ENCODE measurements around the gene PIEZO1. TPM values are rescaled to one million over a fixed set of nuclear protein-coding genes. Genes with fewer than 3 reads are reported as not detected.

PIEZO1 gene
- total and polyA plus RNA-seq, 4 donors: 27.7 to 54.8 (median 39.9) TPM

DNA sequence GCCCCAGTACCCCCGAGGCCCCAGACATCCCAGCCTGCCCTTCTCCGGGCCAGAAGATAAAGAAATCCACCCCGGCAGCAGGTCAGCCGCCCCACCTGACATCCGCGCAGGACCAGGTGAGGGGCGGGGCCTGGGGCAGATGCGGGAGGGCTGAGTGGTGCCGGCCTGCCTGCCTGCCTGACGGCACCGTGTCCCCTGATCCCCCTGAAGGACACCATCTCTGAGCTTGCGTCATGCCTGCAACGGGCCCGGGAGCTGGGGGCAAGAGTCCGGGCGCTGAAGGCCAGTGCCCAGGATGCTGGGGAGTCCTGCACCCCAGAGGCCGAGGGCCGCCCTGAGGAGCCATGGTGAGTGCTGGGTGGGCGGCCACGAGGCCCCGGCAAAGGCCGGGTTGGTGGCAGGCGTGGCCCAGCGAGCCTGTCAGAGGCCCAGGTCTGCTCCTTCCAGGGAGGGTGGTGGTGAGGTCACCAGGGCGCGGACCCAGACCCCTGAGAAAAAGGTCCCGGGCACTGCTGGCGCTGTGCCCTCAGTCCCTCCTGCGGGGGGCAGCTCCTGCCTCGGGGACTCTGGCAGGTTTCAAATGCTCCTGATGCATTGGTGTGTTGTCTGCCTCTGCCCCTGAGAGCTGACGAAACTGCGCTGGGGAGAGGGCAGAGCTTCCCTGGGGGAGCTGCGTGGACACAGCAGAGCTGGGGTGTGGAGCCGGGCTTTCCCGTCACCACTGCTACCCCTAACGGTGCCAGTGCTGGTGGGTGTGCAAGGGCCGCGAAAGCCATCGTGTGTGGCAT, 19.7 kb upstream of the PIEZO1 start:
- Histone ChIP-seq H3K4me3 (ENCODE audit: low read depth, low read length) (peak overlapping the region; percentile 40), H3K27ac (ENCODE audit: low read depth, low read length) (no peak overlapping the region), H3K27me3 (ENCODE audit: control insufficient read depth, insufficient read depth, low read length) (no peaks in the 10 kb centered on the region), H3K4me1 (ENCODE audit: control insufficient read depth, insufficient read depth, low read length) (peaks cover 33% of the 10 kb centered on the region), H3K36me3 (ENCODE audit: control insufficient read depth, insufficient read depth, low read length) (peaks cover 57% of the 10 kb centered on the region), H3K9me3 (ENCODE audit: control insufficient read depth, insufficient read depth, low read length) (no peaks in the 10 kb centered on the region)
- no peak for DNase-seq (ENCODE audit: low read depth in 4 of 6, low spot score in 6 of 6)
- WGBS (ENCODE audit: insufficient coverage): 31% methylated on average over 38 of the region's 39 CpGs

DNA sequence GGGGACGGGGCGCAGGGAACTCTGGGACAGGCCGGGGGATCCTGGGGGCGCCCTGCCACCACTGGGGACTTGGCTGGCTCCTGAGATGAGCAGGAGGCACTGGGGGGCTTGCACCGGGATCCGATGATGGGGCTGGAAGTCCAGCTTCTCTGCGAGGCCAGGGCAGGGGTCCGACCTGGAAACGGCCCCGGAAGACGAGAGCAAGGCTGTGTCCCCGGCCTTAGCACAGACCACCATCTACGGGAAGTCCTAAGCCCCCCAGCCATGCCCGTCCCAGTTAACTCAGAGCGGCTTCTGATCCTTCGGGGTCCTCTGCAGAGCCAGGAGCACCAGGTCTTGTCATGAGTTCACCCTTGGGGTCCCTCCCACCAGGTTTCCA, 19.1 kb upstream of the PIEZO1 start:
- Histone ChIP-seq H3K9me3 (ENCODE audit: control insufficient read depth, insufficient read depth, low read length) (no peaks in the 10 kb centered on the region), H3K36me3 (ENCODE audit: control insufficient read depth, insufficient read depth, low read length) (peaks cover 56% of the 10 kb centered on the region), H3K27ac (ENCODE audit: low read depth, low read length) (no peak overlapping the region), H3K27me3 (ENCODE audit: control insufficient read depth, insufficient read depth, low read length) (no peaks in the 10 kb centered on the region), H3K4me1 (ENCODE audit: control insufficient read depth, insufficient read depth, low read length) (peaks cover 30% of the 10 kb centered on the region), H3K4me3 (ENCODE audit: low read depth, low read length) (peak overlapping the region; percentile 40)
- DNase-seq (ENCODE audit: low read depth in 4 of 6, low spot score in 6 of 6): no peak
- WGBS (ENCODE audit: insufficient coverage): 1% methylated on average over 16 of the region's 16 CpGs

- peak within 1 kb of the TSS; percentile 65 for H3K4me3 ChIP-seq (ENCODE audit: low read depth, low read length)
- no peaks in the 10 kb centered on the region for H3K27me3 ChIP-seq (ENCODE audit: control insufficient read depth, insufficient read depth, low read length)
- H3K4me1 ChIP-seq (ENCODE audit: control insufficient read depth, insufficient read depth, low read length): peaks cover 30% of the 10 kb centered on the region
- no peaks in the 10 kb centered on the region for H3K9me3 ChIP-seq (ENCODE audit: control insufficient read depth, insufficient read depth, low read length)
- peak; percentile 63 to 95 (median 74) for DNase-seq (ENCODE audit: low read depth in 4 of 6, low spot score in 6 of 6)
- H3K36me3 ChIP-seq (ENCODE audit: control insufficient read depth, insufficient read depth, low read length): peaks cover 49% of the 10 kb centered on the region
- 0% methylated on average over 90 of the region's 98 CpGs for WGBS (ENCODE audit: insufficient coverage)
- peak within 1 kb of the TSS; percentile 61 for H3K27ac ChIP-seq (ENCODE audit: low read depth, low read length)
Observed at GRCh38 chr16:88803264-88803987, 18.4 kb upstream of the PIEZO1 start, which contains the start of gene CDT1. Gene CDT1 (plus strand): TSS chr16:88803789. CDS start chr16:88803832, 43 bp downstream.

GRCh38 chr16:88800277-88800592, 15.2 kb upstream of the PIEZO1 start:
- peaks cover 17% of the 10 kb centered on the region for H3K36me3 ChIP-seq (ENCODE audit: control insufficient read depth, insufficient read depth, low read length)
- no peaks in the 10 kb centered on the region for H3K9me3 ChIP-seq (ENCODE audit: control insufficient read depth, insufficient read depth, low read length)
- 78% methylated on average over 5 of the region's 6 CpGs for whole genome bisulfite sequencing (ENCODE audit: insufficient coverage)
- DNase-seq (ENCODE audit: low read depth in 4 of 6, low spot score in 6 of 6): no peak
- no peak overlapping the region for H3K4me3 ChIP-seq (ENCODE audit: low read depth, low read length)
- H3K27me3 ChIP-seq (ENCODE audit: control insufficient read depth, insufficient read depth, low read length): no peaks in the 10 kb centered on the region
- H3K4me1 ChIP-seq (ENCODE audit: control insufficient read depth, insufficient read depth, low read length): peaks cover 28% of the 10 kb centered on the region
- H3K27ac ChIP-seq (ENCODE audit: low read depth, low read length): no peak overlapping the region

DNA sequence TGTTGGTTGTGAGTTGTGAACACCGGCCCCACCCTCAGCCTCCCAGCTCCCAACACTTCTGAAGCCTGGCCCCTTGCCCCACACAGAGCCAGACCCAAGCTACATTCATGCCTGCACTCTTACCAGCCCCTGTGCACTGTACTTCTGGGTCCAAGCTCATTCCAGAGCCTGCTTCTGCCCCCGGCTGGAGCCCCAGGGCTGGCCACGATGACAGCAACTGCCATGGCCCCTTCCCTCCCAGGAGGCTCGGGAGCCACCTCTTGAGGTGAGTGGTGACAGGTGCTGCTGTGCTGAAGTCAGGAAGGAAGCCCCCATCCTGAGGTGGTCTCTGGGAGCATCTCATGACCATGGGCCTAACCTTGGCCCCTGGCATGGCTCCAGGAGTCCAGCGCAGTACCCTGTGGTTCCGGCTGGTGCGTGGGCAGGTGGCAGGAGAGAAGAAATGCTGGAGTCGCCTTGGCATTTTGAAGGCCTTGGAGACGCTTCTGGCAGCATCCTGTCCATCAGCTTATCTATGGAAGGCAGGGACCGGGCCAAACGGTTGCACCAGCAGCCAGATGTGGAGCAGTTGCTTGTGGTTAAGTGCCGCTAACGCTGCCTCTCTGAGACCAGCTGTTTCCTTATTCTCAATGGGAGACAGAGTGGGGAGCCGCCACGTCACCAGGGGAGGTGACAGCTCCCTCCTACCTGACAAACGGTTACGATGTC, 14.7 kb upstream of the PIEZO1 start:
- WGBS (ENCODE audit: insufficient coverage): 86% methylated on average over 13 of the region's 17 CpGs
- Histone ChIP-seq H3K9me3 (ENCODE audit: control insufficient read depth, insufficient read depth, low read length) (no peaks in the 10 kb centered on the region), H3K36me3 (ENCODE audit: control insufficient read depth, insufficient read depth, low read length) (peaks cover 12% of the 10 kb centered on the region), H3K4me1 (ENCODE audit: control insufficient read depth, insufficient read depth, low read length) (peaks cover 22% of the 10 kb centered on the region), H3K27me3 (ENCODE audit: control insufficient read depth, insufficient read depth, low read length) (no peaks in the 10 kb centered on the region), H3K27ac (ENCODE audit: low read depth, low read length) (no peak overlapping the region), H3K4me3 (ENCODE audit: low read depth, low read length) (no peak overlapping the region)
- no peak for DNase-seq (ENCODE audit: low read depth in 4 of 6, low spot score in 6 of 6)

DNA sequence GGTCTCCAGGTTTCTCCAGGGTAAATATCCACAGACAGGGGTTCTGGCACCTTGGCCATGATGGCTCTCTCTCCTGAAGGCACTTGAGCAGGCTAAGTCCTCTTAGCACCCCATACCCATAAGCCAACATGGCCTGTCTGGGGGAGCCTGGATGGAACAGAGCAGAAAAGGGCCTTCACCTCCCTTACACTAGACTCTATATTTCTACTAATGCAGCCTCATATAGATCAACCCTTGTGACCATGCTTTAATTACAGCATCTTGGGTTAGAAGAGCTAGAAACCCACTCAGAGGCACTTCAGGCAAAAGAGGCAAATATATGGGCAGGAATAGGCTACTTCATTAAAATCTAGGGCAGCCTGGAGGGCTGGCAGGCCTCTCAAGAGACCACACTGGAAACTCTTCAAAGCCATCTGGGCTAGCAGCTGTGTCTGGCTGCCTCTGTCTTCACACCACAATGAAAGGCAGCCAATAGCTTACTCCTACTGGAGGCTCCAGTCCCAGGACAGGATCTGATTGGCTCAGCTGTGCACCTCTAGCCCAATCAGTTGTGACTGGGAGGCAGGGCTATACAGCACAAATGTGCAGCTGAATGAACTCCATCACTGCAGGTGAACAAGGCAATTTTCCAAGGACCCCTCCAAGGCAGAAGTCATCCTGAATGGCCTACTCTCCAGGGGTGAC, 13.9 kb upstream of the PIEZO1 start:
- H3K4me3 ChIP-seq (ENCODE audit: low read depth, low read length): no peak overlapping the region

GRCh38 chr16:88798073-88798472, 13.1 kb upstream of the PIEZO1 start:
- Histone ChIP-seq H3K27me3 (ENCODE audit: control insufficient read depth, insufficient read depth, low read length) (peaks cover 5% of the 10 kb centered on the region), H3K4me3 (ENCODE audit: low read depth, low read length) (no peak overlapping the region), H3K27ac (ENCODE audit: low read depth, low read length) (no peak overlapping the region), H3K4me1 (ENCODE audit: control insufficient read depth, insufficient read depth, low read length) (peaks cover 21% of the 10 kb centered on the region), H3K9me3 (ENCODE audit: control insufficient read depth, insufficient read depth, low read length) (no peaks in the 10 kb centered on the region), H3K36me3 (ENCODE audit: control insufficient read depth, insufficient read depth, low read length) (peaks cover 8% of the 10 kb centered on the region)
- 99% methylated on average over 4 of the region's 4 CpGs for WGBS (ENCODE audit: insufficient coverage)
- DNase-seq (ENCODE audit: low read depth in 4 of 6, low spot score in 6 of 6): no peak

More for the DNA sequence above, 13.9 kb upstream of the PIEZO1 start:
- Histone ChIP-seq H3K4me1 (ENCODE audit: control insufficient read depth, insufficient read depth, low read length) (peaks cover 15% of the 10 kb centered on the region), H3K9me3 (ENCODE audit: control insufficient read depth, insufficient read depth, low read length) (no peaks in the 10 kb centered on the region), H3K27me3 (ENCODE audit: control insufficient read depth, insufficient read depth, low read length) (no peaks in the 10 kb centered on the region), H3K36me3 (ENCODE audit: control insufficient read depth, insufficient read depth, low read length) (peaks cover 8% of the 10 kb centered on the region), H3K27ac (ENCODE audit: low read depth, low read length) (no peak overlapping the region)
- DNase-seq (ENCODE audit: low read depth in 4 of 6, low spot score in 6 of 6): no peak

DNA sequence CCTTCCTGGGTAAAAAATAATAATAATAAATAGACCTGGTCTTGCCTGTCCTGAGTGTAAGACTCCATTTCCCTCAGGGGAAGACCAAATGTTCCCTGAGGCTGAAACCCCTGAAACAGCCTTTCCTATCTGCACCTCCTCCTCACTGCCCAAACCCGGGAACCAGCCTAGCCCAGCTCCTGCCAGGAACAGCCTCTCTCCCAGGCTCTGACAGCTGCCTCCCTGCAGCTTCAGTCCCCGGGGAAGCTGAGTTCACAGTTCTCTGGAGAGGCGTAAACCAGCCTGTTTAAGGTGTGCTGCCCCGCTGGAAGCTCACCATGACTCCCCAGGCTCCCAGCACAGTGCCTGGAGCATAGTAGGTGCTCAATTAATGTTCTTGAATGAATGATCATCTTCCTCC, 11.3 kb upstream of the PIEZO1 start:
- Histone ChIP-seq H3K27ac (ENCODE audit: low read depth, low read length) (no peak overlapping the region), H3K9me3 (ENCODE audit: control insufficient read depth, insufficient read depth, low read length) (no peaks in the 10 kb centered on the region), H3K4me3 (ENCODE audit: low read depth, low read length) (no peak overlapping the region), H3K36me3 (ENCODE audit: control insufficient read depth, insufficient read depth, low read length) (peaks cover 8% of the 10 kb centered on the region), H3K27me3 (ENCODE audit: control insufficient read depth, insufficient read depth, low read length) (peaks cover 21% of the 10 kb centered on the region), H3K4me1 (ENCODE audit: control insufficient read depth, insufficient read depth, low read length) (peaks cover 24% of the 10 kb centered on the region)
- no peak for DNase-seq (ENCODE audit: low read depth in 4 of 6, low spot score in 6 of 6)
- no CpG with 5 or more reads among the region's 4 CpGs for WGBS (ENCODE audit: insufficient coverage)

DNA sequence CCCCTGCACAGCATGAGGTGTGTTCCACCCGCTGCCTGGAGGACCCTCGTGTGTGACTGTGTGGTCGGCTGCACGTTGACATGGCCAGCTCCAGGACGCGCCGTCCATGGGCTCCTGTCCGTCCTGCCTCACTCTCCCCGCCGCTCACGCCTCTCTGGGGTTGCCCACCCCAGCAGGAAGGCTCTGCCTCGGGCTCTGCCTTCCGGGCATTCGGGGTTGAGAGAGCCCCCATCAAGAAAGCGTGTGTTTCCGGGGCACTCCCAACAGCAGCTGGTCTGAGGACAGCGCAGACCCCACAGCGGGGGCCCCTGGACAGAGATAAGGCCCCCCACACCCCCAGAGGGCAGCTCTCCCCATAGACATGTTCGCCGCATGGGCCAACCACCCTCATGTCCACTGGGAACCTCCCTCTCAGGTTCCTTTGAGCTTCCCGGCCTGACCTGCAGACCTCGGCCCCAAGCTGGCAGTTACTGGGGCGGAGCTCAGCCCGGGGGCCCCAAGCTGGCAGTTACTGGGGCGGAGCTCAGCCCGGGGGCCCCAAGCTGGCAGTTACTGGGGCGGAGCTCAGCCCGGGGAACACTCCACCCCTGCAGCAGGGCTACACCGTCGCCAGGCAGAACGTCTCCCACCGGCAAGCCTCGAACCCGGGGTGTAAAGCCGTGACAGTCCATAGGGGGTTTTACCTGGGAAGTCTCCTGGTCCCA, 8.4 kb upstream of the PIEZO1 start:
- 48% methylated on average over 33 of the region's 35 CpGs for WGBS (ENCODE audit: insufficient coverage)
- no peak for DNase-seq (ENCODE audit: low read depth in 4 of 6, low spot score in 6 of 6)
- Histone ChIP-seq H3K36me3 (ENCODE audit: control insufficient read depth, insufficient read depth, low read length) (no peaks in the 10 kb centered on the region), H3K27ac (ENCODE audit: low read depth, low read length) (peak overlapping the region; percentile 79), H3K9me3 (ENCODE audit: control insufficient read depth, insufficient read depth, low read length) (no peaks in the 10 kb centered on the region), H3K4me3 (ENCODE audit: low read depth, low read length) (no peak overlapping the region), H3K4me1 (ENCODE audit: control insufficient read depth, insufficient read depth, low read length) (peaks cover 30% of the 10 kb centered on the region), H3K27me3 (ENCODE audit: control insufficient read depth, insufficient read depth, low read length) (peaks cover 24% of the 10 kb centered on the region)
